Right atrium auricular region (tissue), 2 donors: ENCODE data around the gene TRMT11. TPM values are rescaled to one million over a fixed set of nuclear protein-coding genes. Genes with fewer than 3 reads are reported as not detected.

Experiments
- DNase-seq: peaks from one replicate; pipeline ENCODE4 v3.0.0-alpha.2; 2019; ENCODE audit warnings: low spot score
- H3K27ac ChIP-seq, 2 donors: fragments of 200-600 bp; sonication (generic); 1 replicate in 1 of 2; 2 replicates in 1 of 2; pipeline ENCODE4 v1.5.1; 2016 to 2019
- H3K27me3 ChIP-seq, 2 donors: fragments of 200-600 bp; sonication (generic); one replicate each; pipeline versions ENCODE4 v1.5.1 to v1.6.0; 2017 to 2019
- H3K36me3 ChIP-seq: fragments of 200-600 bp; sonication (generic); one replicate; pipeline ENCODE4 v1.5.1; 2016
- H3K4me1 ChIP-seq, 2 donors: fragments of 200-600 bp; sonication (generic); one replicate each; pipeline versions ENCODE4 v1.5.1 to v1.6.0; 2017 to 2019
- H3K4me3 ChIP-seq, 2 donors: fragments of 200-600 bp; sonication (generic); 1 replicate in 1 of 2; 2 replicates in 1 of 2; pipeline ENCODE4 v1.5.1; 2017 to 2019; ENCODE audit warnings: mild to moderate bottlenecking in 1 of 2, moderate library complexity in 1 of 2
- H3K9me3 ChIP-seq, 2 donors: fragments of 200-600 bp; sonication (generic); one replicate each; pipeline ENCODE4 v1.5.1; 2019
- total RNA-seq, 2 donors: library from RNA; depleted of rRNA; stranded (reverse); fragments of >200 nt; gene quantifications; one replicate each; pipeline ENCODE4 v1.1.0, GENCODE V29; 2016
- TF ChIP-seq, protein P1 (sequence below), 2 donors: fragments of 200-600 bp; sonication (generic); IDR thresholded peaks; one replicate each; pipeline ENCODE4 v1.5.1; 2019; ENCODE audit warnings: antibody characterized with exemption in 2 of 2

The TRMT11 gene
- total RNA-seq, 2 donors from 2014 or later, result 9.7 to 10.1 TPM

- Histone ChIP-seq H3K27ac (no peak overlapping the region), H3K4me3 (no peak overlapping the region), H3K9me3 (no peaks in the 10 kb centered on the region), H3K36me3 (no peaks in the 10 kb centered on the region), H3K27me3 (no peaks in the 10 kb centered on the region), H3K4me1 (peaks cover 0 to 7% of the 10 kb centered on the region in 2 donors)
- DNase-seq, result no peak
- TF ChIP-seq, protein P1, sequence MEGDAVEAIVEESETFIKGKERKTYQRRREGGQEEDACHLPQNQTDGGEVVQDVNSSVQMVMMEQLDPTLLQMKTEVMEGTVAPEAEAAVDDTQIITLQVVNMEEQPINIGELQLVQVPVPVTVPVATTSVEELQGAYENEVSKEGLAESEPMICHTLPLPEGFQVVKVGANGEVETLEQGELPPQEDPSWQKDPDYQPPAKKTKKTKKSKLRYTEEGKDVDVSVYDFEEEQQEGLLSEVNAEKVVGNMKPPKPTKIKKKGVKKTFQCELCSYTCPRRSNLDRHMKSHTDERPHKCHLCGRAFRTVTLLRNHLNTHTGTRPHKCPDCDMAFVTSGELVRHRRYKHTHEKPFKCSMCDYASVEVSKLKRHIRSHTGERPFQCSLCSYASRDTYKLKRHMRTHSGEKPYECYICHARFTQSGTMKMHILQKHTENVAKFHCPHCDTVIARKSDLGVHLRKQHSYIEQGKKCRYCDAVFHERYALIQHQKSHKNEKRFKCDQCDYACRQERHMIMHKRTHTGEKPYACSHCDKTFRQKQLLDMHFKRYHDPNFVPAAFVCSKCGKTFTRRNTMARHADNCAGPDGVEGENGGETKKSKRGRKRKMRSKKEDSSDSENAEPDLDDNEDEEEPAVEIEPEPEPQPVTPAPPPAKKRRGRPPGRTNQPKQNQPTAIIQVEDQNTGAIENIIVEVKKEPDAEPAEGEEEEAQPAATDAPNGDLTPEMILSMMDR (IDR thresholded peaks at IDR 0.05), result no peak
Observed at GRCh38 chr6:125983246-125983945, 2.9 kb upstream of the TRMT11 start.

DNA sequence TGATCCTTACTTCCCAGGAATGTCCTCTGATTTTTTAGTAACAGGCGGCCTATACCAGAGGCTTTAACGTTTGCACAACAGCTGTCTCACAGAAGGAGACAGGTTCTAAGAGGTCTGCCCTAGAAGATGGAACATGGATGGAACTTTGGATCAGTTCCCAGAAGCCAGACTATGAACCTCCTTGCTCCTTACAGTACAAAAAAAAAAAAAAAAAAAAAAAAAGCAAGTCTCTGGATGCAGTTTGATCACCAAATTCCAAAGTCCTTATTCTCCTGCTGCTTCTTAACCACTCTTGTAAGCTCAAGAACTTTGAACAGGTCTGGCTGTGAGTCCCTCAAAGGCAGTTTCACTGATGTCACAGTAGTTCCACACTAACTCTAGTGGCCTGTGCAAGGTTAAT lies 2.0 kb upstream of the TRMT11 start:
- H3K9me3 ChIP-seq, result no peaks in the 10 kb centered on the region
- H3K36me3 ChIP-seq, result no peaks in the 10 kb centered on the region
- no peak overlapping the region for H3K27ac ChIP-seq
- H3K4me3 ChIP-seq, result no peak overlapping the region
- no peak for DNase-seq
- H3K27me3 ChIP-seq, result no peaks in the 10 kb centered on the region
- TF ChIP-seq, protein P1 (IDR thresholded peaks at IDR 0.05), result no peak
- peaks cover 0 to 7% of the 10 kb centered on the region in 2 donors for H3K4me1 ChIP-seq

DNA sequence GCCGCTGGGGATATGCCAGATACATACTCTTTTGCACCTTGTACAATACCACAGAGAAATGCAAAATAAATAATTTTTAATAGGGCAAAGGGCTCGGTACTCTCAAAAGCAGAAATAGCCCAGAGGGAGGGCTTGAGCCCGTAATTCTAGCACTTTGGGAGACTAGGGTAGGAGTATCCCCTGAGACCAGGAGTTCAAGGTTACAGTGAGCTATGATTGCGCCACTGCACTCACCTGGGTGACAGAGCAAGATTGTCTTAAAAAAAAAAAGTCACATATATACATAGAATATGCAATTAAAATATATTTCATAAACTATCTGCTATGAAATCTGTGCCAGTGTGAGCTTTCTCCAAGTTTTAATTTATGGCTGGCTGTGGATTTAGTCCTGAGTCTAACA lies 818 bp upstream of the TRMT11 start:
- no peak for DNase-seq
- no peak overlapping the region for H3K27ac ChIP-seq
- H3K4me3 ChIP-seq, result peak overlapping the region in 1 of 2 donors; percentile 78
- no peaks in the 10 kb centered on the region for H3K27me3 ChIP-seq
- TF ChIP-seq, protein P1 (IDR thresholded peaks at IDR 0.05), result no peak
- peaks cover 0 to 7% of the 10 kb centered on the region in 2 donors for H3K4me1 ChIP-seq
- no peaks in the 10 kb centered on the region for H3K9me3 ChIP-seq
- no peaks in the 10 kb centered on the region for H3K36me3 ChIP-seq

- TF ChIP-seq, protein P1 (IDR thresholded peaks at IDR 0.05), result no peak
- Histone ChIP-seq H3K4me3 (peak overlapping the region; percentile 78 to 81), H3K27ac (peak overlapping the region; percentile 79 to 82), H3K27me3 (no peaks in the 10 kb centered on the region), H3K9me3 (no peaks in the 10 kb centered on the region), H3K36me3 (no peaks in the 10 kb centered on the region), H3K4me1 (peaks cover 0 to 7% of the 10 kb centered on the region in 2 donors)
- DNase-seq, result no peak
Observed at GRCh38 chr6:125985979-125986300, 400 bp upstream of the TRMT11 start.

- TF ChIP-seq, protein P1 (IDR thresholded peaks at IDR 0.05), result no peak
- Histone ChIP-seq H3K9me3 (no peaks in the 10 kb centered on the region), H3K27ac (peak overlapping the region; percentile 79 to 82), H3K4me1 (peaks cover 0 to 11% of the 10 kb centered on the region in 2 donors), H3K36me3 (no peaks in the 10 kb centered on the region), H3K4me3 (peak overlapping the region; percentile 78 to 81), H3K27me3 (no peaks in the 10 kb centered on the region)
- DNase-seq, result no peak
Observed at GRCh38 chr6:125987026-125987617, 782 bp downstream of the TRMT11 start.
